Ishikawa (cell line): ENCODE data around the gene XPO5.

Source experiments
- EP300 ChIP-seq: IDR thresholded peaks from 2 replicates; pipeline ENCODE4 v1.6.1; 2012; ENCODE audit warnings: borderline replicate concordance
- FOXM1 ChIP-seq: IDR thresholded peaks from 2 replicates; pipeline ENCODE4 v1.6.1; 2012; ENCODE audit warnings: low read depth, borderline replicate concordance
- MAX ChIP-seq: IDR thresholded peaks from 2 replicates; pipeline ENCODE4 v1.6.1; 2012
- NFIC ChIP-seq: IDR thresholded peaks from 2 replicates; pipeline ENCODE4 v1.6.1; 2012
- RAD21 ChIP-seq: IDR thresholded peaks from 2 replicates; pipeline ENCODE4 v1.6.1; 2012; ENCODE audit warnings: low read depth
- REST ChIP-seq: IDR thresholded peaks from 2 replicates; pipeline ENCODE4 v1.6.1; 2012; ENCODE audit warnings: low read depth, mild to moderate bottlenecking
- TAF1 ChIP-seq: IDR thresholded peaks from 2 replicates; pipeline ENCODE4 v1.6.1; 2012; ENCODE audit warnings: low read depth, mild to moderate bottlenecking
- TCF12 ChIP-seq: IDR thresholded peaks from 2 replicates; pipeline ENCODE4 v1.6.1; 2012; ENCODE audit warnings: low read depth

- TF ChIP-seq EP300 (no peak), MAX (no peak), RAD21 (no peak), TCF12 (no peak), FOXM1 (no peak), TAF1 (no peak), REST (no peak), NFIC (no peak)
Measured at GRCh38 chr6:43499028-43499815, 76.6 kb downstream of the XPO5 start.
